NCI-H526 treated with DMSO at 0.1 percent for 48 hours (cell line): Measurements from ENCODE around the gene TRPM5.
A peak's percentile ranks its signal among the peaks of the same experiment; 100 is the strongest.

Source experiments
- DNase-seq: peaks from one replicate; lab custom pipeline; 2025; lab: John Stamatoyannopoulos, UW

Gene TRPM5

DNA sequence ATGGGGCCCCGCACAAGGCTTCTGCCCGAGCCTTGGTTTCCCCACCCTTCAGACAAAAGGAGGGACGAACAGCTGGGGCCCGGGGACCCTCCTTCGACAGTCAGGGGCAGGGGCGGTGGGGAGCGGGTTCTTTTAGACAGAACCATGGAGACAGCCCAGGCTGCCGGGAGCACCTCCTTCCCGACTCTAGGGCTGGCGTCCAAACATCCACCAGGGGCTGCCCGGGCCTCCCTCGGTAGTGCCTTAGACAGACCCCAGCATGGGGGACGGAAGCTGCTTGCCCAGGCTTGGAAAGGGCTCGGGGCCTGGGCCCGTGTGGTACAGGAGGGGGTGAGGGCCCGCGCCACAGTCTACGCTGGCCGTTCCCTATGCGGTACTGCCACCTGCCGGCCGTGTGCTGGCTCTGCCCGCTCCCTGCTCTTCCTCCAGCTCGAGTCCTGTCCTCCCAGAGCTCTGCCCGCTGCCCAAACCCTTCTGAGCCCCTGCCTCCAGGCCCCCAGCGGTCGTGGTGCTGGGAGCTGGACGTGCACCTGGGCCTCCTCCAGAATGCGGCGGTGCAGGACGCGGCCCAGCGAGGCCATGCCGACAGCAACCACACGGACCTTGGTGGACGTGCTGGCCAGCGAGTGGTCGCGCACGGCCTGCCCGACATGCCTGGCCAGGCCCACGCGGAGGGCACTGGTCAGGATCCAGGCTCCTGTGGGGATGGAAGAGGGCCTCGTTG is 23.6 kb downstream of the TRPM5 start:
- peak; percentile 75 for DNase-seq

DNA sequence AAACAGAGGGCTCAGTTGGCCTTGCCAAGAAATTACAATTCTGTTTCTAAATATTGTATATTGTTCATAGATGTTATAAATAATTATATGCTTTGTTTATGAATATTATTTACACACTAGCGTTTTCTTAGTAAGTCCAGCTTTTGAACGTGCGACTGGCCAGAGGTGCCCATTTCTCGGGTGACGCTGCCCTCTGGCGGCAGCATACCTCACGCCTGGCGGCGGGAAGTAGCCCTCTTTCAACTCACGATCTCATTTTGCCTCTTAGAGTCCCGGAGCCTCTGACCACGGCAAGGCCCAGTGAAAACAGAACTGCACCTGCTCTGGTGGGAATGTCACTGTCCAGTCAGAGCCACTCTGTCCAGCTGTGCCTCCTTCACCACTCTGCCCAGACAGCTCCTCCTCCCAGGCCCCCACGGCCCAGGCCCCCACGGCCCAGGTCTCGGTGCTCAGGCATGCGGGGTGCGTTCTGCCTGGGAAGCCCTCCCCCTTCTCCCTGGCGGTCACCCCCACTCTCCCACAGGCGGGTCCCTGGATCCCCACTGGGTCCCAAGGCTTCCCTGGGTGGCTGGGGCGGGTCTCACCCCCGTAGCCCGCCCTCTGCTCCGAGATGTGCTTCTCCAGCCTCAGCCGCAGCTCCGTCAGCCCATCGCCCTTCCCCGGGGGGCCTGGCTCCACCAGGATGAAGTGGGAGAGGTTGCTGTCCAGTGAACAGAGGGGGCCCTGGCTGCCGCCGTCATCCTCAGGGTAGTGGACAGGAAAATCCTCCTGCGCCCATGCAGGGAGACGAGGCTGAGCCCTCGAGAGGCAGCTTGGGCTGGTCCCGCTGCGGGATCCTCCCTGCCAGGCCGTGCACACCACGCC is 24.4 kb downstream of the TRPM5 start:
- peak; percentile 64 for DNase-seq

DNA sequence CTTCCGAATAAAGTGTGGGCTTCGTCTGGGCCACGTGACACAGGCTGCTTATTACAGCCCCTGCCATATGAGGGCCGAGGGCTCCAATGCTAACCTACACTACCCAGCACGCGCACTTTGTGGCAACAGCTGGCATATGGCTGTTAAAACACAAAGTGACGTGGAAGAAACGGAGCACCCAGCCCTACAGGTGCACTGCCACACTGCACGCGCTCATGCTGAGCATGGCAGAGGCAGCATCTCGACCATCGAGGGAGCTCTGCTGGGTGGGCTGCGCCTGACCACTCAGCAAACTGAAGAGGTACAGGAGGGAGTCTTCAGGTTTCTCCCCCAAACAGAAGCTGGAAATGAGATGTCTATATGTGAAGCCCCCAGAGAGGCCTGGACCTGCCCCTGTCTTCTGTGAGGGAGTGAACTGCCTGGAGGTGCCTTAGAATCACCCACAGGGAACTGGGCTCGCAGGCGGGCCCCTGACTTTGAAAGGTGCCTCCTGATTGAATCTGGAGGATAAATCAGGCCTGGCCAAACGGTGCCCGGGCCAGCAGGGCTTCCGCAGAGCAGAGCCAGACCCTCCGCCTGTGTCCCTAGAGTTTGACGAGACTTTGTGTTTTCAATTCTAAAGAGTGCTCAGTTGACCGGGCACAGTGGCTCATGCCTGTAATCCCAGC is 25.5 kb downstream of the TRPM5 start:
- DNase-seq = no peak

DNA sequence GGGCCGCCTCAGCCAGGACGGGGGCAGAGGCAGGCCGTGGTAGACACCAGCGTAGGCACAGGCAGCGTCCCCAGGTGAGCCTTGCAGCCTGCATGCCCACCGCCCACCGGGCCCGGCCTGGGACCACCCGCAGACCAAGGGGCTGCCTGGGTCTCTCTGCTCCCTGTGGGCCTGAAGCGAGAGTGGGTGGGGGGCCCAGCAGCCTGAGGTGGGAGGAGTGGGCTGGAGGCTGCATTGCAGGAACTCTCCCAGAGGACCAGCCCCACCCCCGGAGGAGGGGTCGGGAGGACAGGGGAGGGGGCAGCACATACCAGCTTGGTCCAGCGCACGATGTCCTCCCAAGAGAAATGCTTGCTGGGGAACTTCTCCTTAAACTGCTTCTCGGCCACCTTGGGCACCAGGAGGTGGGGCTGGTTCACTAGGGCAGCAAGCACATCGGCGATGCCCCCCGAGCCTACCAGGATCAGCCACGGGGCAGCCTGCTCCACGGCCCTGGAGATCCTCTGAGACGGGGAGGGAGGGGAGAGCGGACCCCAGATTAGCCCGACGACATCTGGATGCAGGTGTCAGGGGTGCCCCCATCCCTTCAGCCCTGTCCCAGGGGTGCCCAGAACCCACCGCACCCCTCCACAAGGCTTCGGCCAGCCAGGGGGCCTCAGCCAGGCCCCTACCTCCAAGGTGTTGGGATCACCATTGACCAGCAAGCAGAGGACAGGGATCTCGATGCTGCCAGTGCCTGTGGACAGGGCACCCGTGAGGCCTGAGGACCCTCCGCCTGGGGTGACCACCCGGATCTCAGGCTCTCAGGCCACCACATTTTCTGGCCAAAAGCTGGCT is 26.2 kb downstream of the TRPM5 start:
- DNase-seq = no peak

DNA sequence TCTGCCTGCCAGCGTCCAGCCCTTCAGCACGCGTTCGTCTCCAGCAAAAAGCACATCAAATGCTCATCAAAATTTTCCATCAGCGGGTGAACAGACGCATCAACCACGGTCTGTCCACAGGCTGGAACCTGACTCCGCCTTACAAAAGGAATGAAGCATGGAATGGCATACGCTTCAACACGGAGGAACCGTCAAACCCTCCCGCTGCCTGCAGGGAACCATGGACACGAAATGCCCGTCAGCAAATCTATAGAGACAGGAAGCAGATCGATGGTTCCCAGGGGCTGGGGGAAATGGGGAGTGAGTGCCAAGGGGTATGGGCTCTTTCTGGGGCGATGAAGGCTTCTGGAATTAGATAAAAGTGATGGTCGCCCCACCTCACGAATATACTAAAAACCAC is 27.5 kb downstream of the TRPM5 start:
- DNase-seq = no peak

DNA sequence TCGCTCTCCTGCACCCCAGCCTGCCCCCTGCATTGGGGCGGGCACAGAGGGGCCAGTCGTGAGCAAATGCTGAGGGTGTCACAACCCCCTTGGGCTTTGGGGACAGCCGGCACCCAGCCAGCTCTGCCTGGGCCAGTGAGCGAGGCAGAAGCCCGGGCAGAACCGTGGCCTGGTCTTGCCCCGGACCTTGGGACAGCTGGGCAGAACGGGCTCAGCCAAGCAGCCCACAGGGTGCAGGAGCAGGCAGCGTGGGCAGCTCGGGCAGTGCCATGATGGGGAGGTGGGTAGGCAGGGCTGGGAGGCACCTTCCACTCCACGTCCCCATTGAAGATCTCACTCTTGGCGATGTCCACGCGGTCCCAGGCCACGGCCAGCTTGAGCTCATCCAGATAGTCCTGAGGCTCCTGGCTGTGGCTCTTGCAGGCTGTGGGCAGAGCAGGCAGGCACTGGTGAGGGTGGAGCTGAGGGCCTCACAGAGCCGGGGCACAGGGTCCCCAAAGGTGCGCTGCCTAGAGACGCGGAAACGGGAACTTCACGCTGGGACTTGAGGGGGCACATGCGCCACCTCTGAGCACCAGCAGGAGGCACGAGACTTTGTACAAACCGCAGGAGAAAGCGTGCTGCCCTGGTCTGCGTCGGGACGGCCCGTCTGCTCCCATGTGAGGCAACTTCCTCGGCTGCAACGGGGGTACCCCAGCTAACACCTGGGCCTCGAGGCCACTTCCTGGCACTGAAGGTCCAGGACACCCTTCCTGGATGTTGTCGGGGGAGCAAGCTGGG is 28.5 kb downstream of the TRPM5 start:
- no peak for DNase-seq

DNA sequence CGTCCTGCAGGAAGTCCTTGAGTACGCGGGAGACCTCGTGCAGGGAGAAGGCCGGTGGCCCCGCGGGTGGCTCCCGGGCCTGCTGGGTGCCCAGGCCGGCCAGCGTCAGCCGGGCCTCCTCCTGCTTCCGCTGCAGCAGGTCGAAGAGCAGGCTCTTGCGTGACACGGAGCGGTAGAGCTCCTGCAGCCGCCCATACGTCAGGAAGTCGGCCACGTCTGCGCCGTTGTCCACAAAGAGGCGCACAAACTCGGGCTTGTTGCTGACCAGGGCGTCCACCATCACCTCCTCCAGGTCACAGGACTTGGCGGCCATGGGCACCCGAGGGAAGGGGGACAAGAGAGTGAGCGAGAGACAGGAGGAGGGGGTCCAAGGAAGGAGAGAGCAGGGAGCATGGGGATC is 29.1 kb downstream of the TRPM5 start:
- no peak for DNase-seq

DNA sequence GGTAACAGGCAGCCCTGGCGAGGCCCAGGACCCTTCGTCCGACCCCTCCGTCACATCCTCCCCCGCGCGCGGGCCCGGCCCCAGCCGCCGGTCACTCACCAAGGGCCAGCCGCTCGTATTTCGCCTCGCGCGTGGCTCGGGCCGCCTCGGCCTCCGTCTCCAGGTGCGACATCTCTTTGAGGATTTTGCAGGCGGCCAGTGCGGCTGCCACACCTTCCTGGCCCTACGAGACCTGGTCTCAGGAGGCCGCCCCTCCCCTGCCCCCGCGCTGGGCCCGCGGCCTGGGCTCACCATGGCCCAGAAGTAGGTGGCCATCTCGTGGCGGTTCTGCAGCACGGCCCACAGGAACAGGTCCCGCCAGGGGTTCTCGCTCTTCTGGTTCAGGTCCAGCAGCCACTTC is 29.7 kb downstream of the TRPM5 start:
- no peak for DNase-seq

DNA sequence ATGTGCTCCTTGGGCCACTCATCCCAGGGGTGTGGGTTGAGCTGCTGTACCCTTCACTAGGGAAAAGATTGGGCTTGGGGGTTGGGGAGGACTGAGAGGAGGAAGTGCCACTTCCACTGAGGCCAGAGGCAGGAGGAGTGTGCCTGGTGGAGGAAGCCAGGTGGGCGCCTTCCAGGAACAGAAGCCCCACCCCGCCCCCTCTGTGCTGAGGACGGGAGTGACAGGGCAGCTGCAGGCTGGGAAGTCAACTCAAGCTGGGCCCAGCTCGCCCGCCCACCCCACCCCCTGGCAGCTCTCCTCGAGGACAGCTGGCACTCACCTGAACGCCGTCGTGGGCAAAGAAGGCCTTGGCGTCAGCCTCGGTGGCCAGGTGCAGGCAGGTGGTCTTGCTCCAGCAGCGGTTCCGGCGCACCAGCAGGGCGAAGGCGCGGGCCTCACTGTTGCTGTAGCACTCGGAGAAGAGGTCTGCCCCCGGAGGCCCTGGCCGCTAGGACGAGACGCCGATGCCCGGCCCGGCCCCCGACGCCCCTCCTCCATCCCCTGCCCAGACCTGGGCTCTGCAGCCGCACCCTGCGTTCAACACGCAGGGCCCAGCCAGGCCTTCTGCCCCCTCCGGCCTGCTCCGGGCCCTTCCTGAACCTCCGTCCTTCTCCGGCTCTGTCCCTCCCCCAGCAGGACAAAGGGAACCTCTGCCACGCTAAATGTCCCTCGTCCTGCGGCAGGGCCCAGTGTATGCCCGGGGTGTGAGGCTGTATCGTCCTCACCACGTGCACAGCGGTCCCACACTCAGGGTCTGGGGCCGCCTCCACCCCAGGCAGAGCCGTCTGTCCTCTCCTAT is 30.4 kb downstream of the TRPM5 start:
- no peak for DNase-seq

DNA sequence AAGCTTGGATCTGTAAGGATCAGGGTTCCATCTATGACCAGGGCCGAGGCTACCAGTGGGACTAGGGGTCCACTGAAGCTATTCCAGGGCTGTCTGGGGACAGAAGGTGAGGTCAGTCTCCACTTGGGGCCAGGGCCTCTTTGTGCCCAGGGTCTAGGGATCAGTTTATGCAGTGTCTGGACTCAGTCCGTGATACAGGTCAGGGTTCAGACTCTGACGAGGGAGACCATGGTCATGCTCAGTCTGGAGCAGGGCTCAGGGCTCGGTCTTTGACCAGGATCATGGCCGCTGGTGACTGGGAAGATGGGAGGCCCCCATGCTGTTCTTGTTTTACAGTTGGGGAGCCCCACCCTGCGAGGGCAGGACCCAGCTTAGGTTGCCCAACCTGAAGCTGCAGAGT is 32.0 kb downstream of the TRPM5 start:
- no peak for DNase-seq

DNA sequence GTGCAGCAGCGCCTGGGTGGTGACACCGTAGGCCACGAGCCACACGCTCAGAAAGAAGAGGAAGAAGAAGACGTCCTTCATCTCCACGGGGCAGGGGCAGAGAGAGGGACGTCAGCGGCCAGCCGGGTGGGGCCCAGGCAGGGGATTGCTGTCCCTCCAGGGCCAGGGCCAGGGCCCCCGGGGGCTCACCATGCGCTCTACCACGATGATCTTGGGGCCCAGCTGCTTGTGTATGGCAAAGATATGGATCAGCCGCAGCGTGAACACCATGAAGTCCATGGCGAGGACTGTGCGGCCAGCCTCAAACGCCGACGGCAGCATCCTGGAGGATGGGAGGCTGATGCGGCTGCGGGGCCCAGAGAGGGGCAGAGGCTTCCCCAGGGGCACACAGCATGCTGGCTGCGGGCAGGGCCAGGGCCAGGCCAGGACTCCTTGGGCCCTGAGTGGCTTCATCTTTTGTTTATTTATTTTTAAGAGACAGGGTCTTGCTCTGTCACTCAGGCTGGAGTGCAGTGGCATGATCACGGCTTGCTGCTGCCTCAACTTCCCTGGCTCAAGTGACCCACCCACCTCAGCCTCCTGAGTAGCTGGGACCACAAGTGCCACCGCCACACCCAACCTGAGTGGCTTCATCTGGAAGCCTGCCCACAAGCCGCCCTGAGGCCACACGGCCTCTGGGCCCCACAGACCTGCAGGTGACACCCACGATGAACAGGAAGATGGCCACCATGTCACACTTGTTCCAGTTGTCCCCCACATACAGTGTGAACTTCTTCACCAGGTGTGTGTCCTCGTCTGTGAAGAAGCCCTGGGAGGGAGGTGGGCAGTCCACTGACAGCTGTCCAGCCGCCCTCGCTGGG is 32.6 kb downstream of the TRPM5 start:
- no peak for DNase-seq

DNA sequence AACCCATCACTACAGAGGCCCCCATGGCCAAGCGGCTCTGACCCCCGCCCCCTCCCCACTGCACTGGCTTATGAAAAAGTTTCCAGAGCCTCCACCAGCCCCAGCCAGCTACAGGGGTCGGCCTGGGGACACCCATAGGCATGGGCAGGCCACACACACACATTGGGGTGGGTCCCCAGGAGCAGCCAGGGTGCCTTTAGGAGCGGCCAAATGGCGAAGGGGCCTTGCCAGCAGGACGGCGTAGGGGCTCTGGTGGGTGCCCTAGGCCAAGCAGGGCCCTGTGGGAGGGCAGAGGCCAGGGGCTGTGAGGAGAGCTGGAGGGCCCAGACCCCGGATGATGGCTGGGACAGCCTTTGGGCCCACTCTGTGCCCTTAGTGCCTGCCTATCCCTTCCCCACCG is 33.7 kb downstream of the TRPM5 start:
- no peak for DNase-seq

DNA sequence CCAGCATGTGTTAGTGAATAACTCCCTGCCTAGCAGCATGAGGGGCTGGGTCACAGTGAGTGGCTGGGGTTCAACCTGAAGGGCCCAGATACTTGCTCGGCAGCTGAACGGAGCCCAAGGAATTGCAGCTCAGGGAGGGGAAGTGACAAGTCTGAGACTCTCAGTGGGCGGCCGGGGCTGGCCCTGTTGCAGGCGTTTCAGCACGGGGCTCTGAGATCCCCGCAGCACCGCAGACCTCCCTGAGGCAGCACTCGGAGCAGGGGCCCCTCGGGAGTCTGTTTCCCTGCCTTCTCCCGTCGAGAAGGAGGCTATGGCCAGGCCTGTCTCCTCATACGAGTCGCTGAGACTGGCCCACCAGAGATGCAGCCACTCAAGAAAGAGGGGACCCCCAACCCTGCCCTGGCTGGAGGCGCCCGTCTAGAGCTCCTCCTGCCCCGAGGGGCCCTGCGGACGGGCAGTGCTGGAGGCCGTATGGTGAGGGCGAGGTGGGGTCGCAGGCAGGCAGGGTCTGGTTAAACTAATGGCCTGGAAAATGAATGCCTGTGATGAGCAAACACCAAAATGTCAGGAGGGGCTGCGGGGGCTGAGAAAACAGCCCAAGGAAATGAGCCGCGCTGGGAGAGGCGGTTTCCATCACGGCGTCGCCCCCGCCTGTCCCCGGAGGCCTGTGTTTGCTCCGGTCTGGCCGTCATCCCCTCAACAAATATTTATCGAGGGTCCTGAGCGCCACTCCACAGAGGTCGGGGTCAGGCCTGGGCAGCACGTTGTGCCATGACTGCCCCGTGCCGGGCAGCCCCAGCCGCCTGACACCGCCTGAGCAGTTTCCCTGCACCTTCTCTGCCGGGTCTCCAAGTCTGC is 34.5 kb downstream of the TRPM5 start:
- DNase-seq = no peak

DNA sequence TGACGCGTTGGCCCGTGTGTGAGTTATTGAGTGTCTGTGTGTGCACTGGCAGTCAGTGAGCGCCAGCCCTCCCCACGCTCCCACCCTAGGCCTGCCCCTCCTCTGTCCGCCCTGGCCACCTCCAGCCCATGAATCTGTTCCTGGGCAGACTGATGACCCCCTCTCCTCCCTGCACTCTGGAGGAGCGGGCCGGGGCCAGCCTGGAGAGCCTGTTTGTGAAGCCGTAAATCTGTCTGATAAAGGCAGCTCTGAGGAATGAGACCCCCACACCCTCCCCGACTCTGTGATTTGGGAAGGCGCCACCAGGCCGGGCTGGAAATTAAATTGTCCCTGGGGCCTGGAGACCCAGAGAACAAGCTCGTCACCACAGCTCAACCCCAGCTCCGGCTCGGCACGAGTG is 35.2 kb downstream of the TRPM5 start:
- no peak for DNase-seq

DNA sequence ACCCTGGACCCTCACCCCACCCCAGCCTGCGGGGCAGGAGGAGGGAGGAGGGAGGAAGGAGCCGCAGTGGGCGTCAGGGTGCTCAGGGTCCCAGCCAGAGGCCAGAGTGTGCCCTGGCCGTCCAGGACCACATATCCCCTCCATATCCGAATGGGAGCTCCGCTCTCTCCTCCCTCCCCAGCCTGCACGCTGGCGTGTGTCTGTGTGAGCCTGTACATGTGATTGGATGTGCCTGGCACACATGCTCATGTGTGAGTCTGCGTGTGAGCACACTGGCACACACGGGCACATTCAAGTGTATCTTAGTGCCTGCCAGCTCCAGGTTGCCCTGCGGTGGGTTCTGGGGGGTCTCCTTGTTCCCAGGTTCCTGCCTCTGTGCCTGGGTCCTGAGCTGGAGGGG is 35.6 kb downstream of the TRPM5 start:
- DNase-seq = no peak

DNA sequence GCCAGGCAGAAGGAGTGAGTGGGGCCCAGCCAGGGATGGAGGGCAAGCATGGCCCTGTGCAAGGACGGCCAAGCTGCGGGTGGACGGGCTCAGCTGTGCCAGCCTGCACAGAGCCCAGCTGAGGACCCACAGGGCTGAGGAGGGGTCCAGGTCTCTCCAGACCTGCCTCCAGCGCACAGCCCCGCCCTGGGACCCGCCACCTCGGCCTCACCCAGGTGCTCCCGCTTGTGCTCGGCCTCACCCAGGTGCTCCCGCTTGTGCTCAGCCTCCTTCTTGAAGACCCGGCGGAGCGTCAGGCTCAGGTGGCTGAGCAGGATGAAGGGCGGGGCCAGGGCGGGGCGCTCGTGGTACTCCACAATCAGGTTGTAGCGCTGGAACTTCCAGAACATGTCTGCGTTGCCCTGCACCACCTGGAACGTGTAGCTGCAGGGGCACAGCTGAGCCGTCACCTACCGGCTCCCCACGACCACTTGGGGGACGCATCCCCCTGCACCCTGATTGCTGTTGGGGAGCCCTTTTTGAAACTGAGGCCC is 37.4 kb downstream of the TRPM5 start:
- DNase-seq = no peak

DNA sequence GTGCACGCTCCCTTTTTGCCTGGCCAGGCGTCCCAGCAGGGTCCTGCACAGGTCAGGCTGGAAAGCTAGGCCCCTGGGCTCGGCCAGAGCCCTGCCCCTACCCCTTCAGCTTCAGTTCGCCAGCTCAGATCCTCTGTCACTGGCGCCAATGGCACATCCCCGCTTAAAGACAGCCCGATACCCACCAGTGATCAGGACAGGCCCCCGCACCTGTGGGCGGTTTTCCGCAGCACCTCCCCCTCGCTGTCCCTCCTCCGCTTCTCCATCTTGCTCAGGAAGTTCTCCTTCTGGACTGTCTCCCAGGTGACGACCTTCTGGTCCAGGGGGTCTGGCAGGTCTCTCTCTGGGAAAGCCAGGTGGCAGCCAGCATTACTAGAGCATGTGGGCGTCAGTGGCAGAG is 37.9 kb downstream of the TRPM5 start:
- no peak for DNase-seq

DNA sequence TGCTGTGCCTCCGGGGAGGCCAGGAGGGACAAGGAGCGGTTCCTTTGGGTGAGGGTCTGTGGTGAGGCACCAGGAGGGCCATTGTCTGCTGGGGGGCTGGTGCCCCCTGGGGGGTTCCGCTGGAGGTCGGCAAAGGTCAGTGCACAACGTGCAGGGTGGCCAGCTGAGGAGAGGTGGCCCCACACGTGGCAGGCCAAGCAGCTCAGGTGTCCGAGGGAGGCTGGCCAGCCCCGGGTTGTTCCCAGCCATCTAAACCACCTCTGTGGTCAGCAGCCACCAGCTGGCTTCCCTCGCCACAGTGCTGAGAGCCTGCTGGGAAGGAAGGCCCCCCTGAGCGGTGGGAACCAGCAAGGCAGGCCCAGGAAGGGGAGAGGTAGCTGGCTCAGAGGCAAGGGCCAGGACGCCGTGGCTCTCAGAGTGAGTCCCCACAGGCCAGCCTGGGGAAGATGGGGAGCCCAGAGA is 39.5 kb downstream of the TRPM5 start:
- DNase-seq = no peak
